Right cardiac atrium (tissue), 5 donors: ENCODE results near the gene LRFN5. TPM values are rescaled to one million over a fixed set of nuclear protein-coding genes. Genes with fewer than 3 reads are reported as not detected.
"Not testable (repeated sequence)": the region's sequence is repeated elsewhere in the genome, so short reads cannot be mapped to it uniquely, and the experiment has no call there.

Experiments
- ATAC-seq, 2 donors: fragments of 200-7000 bp; cut with Tn5 transposase; one replicate each; pipeline versions ENCODE4 v1.8.0 to v1.9.1; 2020; ENCODE audit warnings: moderate library complexity in 2 of 2, mild to moderate bottlenecking in 1 of 2
- DNase-seq, 3 donors: peaks; one replicate each; pipeline ENCODE4 v3.0.0-alpha.2; 2020
- H3K27ac ChIP-seq: one replicate; pipeline ENCODE4 v1.5.1; 2013; ENCODE audit warnings: mild to moderate bottlenecking, low read length, control low read depth, moderate library complexity
- H3K27me3 ChIP-seq: one replicate; pipeline ENCODE4 v1.6.1; 2013; ENCODE audit not compliant: control insufficient read depth, insufficient read depth
- H3K4me1 ChIP-seq: one replicate; pipeline ENCODE4 v1.6.1; 2013; ENCODE audit warnings: low read length; ENCODE audit not compliant: control insufficient read depth, insufficient read depth
- H3K4me3 ChIP-seq: one replicate; pipeline ENCODE4 v1.5.1; 2013; ENCODE audit warnings: low read length, control low read depth
- H3K9me3 ChIP-seq: one replicate; pipeline ENCODE4 v1.6.1; 2013; ENCODE audit warnings: low read length; ENCODE audit not compliant: control insufficient read depth
- WGBS: extraction: QIAGEN DNeasy Blood & Tissue Kit; methylation state at CpG from one replicate; pipeline ENCODE4 v1.1.7; 2013; 5-methylcytosine and 5-hydroxymethylcytosine counted together
- intact Hi-C, 4 donors: fragments of 100-400 bp; cut with DNase I; formaldehyde crosslinking; loops; one replicate each; pipeline versions ENCODE4 v1.11.0 to v1.14.0; 2022 to 2023
- long read RNA-seq, 4 donors: library from polyadenylated mRNA; unstranded; transcript quantifications; one replicate each; pipeline ENCODE4 v2.0.0, GENCODE V29; 2020 to 2021
- polyA plus RNA-seq: library from polyadenylated mRNA; stranded (reverse); fragments of 200-250 nt; gene quantifications from one replicate; pipeline ENCODE4 v1.2.3, GENCODE V29; 2013
- total RNA-seq, 4 donors: library from RNA; stranded (reverse); fragmentation: NEBNext Ultra II Directional; extraction: Animal tissue kit (Norgen Biotek cat#: 25700); gene quantifications; one replicate each; pipeline ENCODE4 v1.2.1, GENCODE V29; 2021
- donor health status: healthy with polysubstance abuse.
- donor health status: DM: no; HTN: yes; CAD: no.
- donor health status: DM: no; HTN: no; CAD: no.
- donor health status: DM: no; HTN: yes; CAD: no; lungs with severe emphysema.
- donor health status: DM: yes; HTN: yes; CAD: no.

The LRFN5 gene
- total RNA-seq: 1 to 10 TPM in 3 of 4 donors, under 1 TPM in 1; 0.78 to 1.7 (median 1.1) TPM
- polyA plus RNA-seq: 0.23 TPM
- long read RNA-seq, donor 1: 0 reads
- long read RNA-seq, donor 2, partial matches to known transcripts: 0 of 1 reads
- long read RNA-seq, donor 2, other reads (novel, unspliced or antisense): 0 of 1 reads
- long read RNA-seq, donor 3, partial matches to known transcripts: 1 of 2 reads
- long read RNA-seq, donor 3, other reads (novel, unspliced or antisense): 0 of 2 reads
- long read RNA-seq, donor 4: 0 reads

DNA sequence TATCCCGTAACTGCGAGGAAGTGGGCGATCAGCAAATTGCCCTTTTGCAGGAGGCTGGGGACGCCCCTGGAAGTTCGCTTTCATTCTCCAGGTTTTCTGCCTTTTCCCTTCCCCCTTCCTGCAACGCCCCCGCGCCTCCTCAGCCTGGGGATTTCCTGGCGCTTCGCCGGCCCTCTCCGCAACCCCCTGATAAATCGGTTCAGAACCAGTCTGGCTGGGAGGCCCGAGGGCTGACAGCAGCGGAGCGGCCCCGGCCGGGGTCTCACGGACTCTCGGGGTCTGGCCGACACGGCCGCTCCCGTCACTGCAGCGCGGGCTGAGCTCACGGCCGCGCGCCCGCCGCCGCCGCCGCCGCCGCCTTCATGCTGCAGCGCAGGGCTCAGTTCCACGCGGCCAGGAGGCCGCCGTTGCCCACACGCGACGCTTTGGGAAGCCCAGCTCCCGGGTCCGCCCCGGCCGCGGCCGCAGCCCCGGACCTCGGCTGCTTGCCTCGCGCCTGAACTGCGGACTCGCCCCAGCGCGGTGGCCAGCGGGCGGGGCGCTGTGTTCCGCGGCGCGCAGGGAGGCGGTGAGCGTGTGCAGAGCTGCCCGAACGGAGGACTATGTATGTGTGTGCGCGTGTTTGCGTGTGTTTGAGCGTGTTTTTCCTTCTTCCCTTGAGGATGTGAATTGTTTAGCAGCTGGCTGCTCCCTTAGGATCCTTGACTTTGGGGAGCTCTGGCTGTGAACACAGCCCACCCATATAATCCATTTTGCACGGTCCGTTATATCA, at the start of gene LRFN5:
TSS of gene LRFN5 (plus strand) at position 345 of the 772 bp plus-strand sequence.
- no peaks in the 10 kb centered on the region for H3K4me1 ChIP-seq
- ATAC-seq: peak; percentile 76 to 82
- peak within 1 kb of the TSS; percentile 55 for H3K4me3 ChIP-seq
- H3K27me3 ChIP-seq: no peaks in the 10 kb centered on the region
- H3K27ac ChIP-seq: peak within 1 kb of the TSS; percentile 2
- WGBS: under 1% methylated on average over 76 of the region's 76 CpGs
- H3K9me3 ChIP-seq: no peaks in the 10 kb centered on the region
- DNase-seq: peak; percentile 51 to 82 (median 79)
- intact Hi-C loops: no loop called here

DNA sequence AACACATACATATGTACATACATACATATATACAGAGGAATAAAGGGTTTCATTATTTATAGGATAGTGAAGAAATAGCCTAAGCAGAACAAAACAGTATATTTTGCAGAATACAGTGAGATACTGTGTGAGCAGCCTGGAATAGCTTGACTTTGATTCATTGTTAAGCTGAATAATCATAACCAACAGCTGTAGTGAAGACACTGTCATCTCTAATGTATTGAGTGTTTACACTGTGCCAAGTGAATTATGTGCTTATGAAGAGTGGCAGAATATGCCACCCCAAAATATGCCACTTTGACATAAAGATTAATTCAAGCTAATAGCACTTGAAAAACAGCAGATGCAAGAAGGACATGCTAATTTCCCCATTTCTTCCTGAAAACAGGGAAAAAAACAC, 48.2 kb upstream of the LRFN5 start:
- H3K4me3 ChIP-seq: no peak overlapping the region
- ATAC-seq: no peak
- intact Hi-C loops: no loop called here

GRCh38 chr14:41566864-41567263, 39.8 kb upstream of the LRFN5 start:
- intact Hi-C loops, H3K4me3 ChIP-seq, H3K27me3 ChIP-seq, H3K4me1 ChIP-seq, ATAC-seq, H3K9me3 ChIP-seq, H3K27ac ChIP-seq, DNase-seq: not testable (repeated sequence)
- WGBS: 94% methylated on average over 3 of the region's 3 CpGs

More for the DNA sequence above, 48.2 kb upstream of the LRFN5 start:
- Histone ChIP-seq H3K9me3 (no peaks in the 10 kb centered on the region), H3K4me1 (no peaks in the 10 kb centered on the region), H3K27ac (no peak overlapping the region), H3K27me3 (no peaks in the 10 kb centered on the region)
- no peak for DNase-seq

GRCh38 chr14:41568979-41569378, 37.7 kb upstream of the LRFN5 start:
- DNase-seq (no peak), ATAC-seq (no peak)
- Histone ChIP-seq H3K27me3 (no peaks in the 10 kb centered on the region), H3K4me1 (no peaks in the 10 kb centered on the region), H3K27ac (no peak overlapping the region), H3K9me3 (no peaks in the 10 kb centered on the region), H3K4me3 (no peak overlapping the region)
- WGBS: 96% methylated on average over 2 of the region's 2 CpGs
- intact Hi-C loops: no loop called here

DNA sequence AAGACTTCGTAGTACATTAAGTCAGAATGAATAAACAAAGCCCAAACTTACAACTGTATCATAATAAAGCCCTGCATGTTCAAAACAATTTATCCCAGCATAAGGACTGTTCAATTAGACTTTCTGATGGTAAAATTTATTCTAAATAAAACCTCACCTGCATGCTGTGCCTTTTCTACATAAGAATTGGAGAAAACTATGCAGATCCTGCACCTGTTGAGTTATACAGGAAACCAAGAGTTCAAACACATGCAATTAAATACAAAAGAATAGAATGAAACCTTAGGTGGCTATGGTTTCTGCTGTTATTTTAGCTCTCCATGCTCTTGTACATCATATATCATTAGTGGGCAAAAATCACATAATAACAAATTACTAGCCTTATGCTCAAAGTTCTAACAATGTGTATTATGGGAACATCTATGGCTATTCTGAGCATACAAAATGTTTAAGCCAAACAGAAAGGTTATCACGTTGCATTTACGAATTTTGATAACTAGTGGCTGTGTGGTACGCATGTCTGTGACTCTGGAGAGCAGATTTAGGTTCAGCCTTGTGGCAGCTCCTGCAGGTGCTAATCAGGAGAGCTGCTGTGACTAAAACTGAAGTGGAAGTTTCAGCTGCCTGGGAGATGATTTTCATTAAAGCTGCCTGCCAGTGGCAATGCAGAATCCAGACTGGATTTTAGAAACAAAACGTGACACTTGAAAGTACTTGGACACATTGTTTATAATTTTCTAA, 36.1 kb upstream of the LRFN5 start:
- 46% methylated on average over 5 of the region's 5 CpGs for WGBS
- intact Hi-C loops: no loop called here

GRCh38 chr14:41586237-41586636, 20.4 kb upstream of the LRFN5 start:
- Histone ChIP-seq H3K27ac (no peak overlapping the region), H3K4me1 (no peaks in the 10 kb centered on the region), H3K27me3 (no peaks in the 10 kb centered on the region), H3K9me3 (no peaks in the 10 kb centered on the region), H3K4me3 (no peak overlapping the region)
- DNase-seq (no peak), ATAC-seq (no peak)
- intact Hi-C loops: no loop called here

More for the DNA sequence above, 36.1 kb upstream of the LRFN5 start:
- H3K4me3 ChIP-seq: no peak overlapping the region
- DNase-seq (no peak), ATAC-seq (no peak)
- no peaks in the 10 kb centered on the region for H3K4me1 ChIP-seq
- no peaks in the 10 kb centered on the region for H3K9me3 ChIP-seq
- no peak overlapping the region for H3K27ac ChIP-seq
- H3K27me3 ChIP-seq: no peaks in the 10 kb centered on the region

DNA sequence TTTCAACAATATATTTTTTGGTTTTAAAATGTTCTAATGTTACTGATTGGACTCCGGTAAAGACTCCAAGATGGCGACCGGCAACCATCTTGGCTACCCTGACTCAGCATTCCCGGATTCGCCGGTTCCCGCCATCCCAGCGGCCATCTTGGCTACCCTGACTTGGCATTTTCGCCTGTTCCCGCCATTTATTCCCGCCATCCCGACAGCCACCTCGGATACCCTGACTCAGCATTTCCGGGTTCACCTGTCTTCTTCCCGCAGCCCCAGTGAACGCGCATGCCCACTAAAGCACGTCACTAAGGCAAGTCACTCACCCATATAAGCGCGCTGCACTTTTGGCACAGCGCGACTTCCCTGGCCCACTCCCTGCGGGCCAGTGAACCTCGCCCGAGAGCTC, 9.0 kb upstream of the LRFN5 start:
- Histone ChIP-seq H3K27ac (no peak overlapping the region), H3K4me1 (no peaks in the 10 kb centered on the region), H3K27me3 (no peaks in the 10 kb centered on the region), H3K4me3 (no peak overlapping the region), H3K9me3 (no peaks in the 10 kb centered on the region)
- intact Hi-C loops: no loop called here
- ATAC-seq (no peak), DNase-seq (peak in 2 of 3 donors; percentile 24 to 34)
- WGBS: 96% methylated on average over 25 of the region's 25 CpGs

DNA sequence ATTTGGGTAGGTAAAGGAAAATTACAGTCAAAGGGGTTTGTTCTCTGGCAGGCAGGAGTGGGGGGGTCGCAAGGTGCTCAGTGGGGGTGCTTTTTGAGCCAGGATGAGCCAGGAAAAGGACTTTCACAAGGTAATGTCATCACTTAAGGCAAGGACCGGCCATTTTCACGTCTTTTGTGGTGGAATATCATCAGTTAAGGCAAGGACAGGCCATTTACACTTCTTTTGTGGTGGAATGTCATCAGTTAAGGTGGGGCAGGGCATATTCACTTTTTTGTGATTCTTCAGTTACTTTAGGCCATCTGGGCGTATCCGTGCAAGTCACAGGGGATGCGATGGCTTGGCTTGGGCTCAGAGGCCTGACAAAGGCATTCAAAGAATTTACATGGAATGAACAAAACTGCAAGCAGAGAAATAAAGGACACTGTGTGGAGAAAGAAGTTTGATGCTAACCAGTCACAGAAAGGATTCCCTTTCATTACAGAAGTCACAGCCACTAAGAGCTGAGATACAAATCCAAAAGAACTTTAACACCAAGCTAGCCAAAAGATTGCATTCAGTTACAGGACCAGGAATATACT, 6.8 kb upstream of the LRFN5 start:
- H3K27ac ChIP-seq, H3K27me3 ChIP-seq, H3K4me3 ChIP-seq, ATAC-seq, H3K4me1 ChIP-seq, H3K9me3 ChIP-seq, intact Hi-C loops: not testable (repeated sequence)
- peak in 1 of 3 donors; percentile 44 for DNase-seq
- WGBS: 70% methylated on average over 6 of the region's 6 CpGs

DNA sequence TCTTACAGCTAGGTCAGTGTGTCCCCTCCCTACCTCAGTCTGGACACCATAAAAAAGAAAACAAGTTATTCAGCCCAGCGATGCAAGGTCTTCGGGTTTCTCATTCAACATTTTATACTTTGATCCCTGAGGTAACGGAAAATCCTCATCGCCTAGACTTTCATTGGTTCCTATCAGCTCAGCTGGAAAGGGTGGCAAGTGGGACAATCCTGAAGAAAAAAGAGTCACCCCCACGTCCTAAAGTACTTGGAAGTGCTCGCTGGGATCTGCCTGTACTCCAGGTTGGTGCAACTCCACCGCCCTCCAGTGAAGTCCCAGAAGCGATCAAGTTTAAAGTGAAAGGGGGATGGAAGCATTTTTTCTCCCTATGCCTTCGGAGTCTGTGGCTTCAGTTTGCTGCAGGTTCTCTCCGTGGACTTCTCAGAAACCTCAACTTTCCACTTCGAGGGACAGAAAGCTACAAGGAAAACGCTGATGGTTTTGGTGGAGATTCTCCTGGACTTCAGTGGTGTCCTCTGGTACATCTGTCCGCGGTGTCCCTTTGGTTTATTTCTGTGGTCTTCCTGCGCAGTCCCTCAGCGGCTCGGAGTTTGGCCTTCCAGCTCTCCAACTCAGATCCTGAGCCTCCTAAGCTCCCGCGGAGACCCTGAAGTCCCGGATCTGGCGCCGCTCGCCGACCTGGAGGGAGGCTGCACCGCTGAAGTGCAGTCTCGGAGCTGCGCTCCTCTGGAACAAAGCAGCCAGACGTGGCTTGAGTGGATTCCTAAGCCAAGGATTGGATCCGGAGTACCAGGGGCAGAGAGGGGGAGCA, 1.8 kb upstream of the LRFN5 start:
- DNase-seq (peak; percentile 50 to 85 (median 75)), ATAC-seq (peak; percentile 55 to 80)
- Histone ChIP-seq H3K27me3 (no peaks in the 10 kb centered on the region), H3K4me1 (no peaks in the 10 kb centered on the region), H3K4me3 (peak overlapping the region; percentile 55), H3K27ac (peak overlapping the region; percentile 48), H3K9me3 (no peaks in the 10 kb centered on the region)
- intact Hi-C loops: no loop called here
- WGBS: 2% methylated on average over 29 of the region's 29 CpGs

DNA sequence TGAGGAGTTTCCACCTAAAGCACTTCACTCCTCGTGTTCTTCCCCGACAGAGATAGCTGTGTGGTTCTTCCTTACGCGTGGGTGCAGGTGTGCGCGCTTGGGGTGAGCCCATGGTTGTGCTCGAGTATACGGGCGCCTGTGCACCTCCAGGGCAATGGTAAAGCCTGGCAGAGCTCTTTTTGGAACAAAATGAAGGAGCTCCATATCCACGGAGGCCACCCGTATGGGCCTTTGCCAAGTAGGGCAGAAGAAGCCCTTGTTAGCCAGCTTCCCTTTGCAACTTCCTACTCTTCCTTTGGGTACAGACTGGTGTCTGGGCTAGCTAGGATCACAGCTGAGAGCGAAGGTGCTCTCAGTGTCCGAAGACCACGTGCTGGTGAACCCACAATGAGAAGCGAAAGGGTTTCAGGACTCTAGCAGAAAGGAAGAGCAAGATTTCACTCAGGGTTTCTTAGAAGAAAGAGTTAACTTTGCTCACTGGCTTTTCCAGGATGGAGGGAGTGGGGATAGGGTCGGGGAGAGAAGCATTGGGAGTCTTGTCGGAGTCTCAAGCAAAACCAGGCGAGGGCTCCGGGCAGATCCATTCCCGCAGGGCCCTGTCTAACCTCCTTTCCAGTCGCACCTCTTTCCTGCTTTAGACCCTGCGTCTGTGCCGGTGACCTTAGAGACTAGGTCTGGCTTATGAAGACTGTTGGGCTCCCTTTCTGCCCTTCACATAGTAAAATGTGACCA, 960 bp upstream of the LRFN5 start:
- WGBS: 2% methylated on average over 23 of the region's 23 CpGs
- H3K27ac ChIP-seq: no peak overlapping the region
- ATAC-seq (peak in 1 of 2 donors; percentile 15), DNase-seq (peak; percentile 26 to 50 (median 38))
- intact Hi-C loops: no loop called here
- peak overlapping the region; percentile 55 for H3K4me3 ChIP-seq
- H3K27me3 ChIP-seq: no peaks in the 10 kb centered on the region
- no peaks in the 10 kb centered on the region for H3K4me1 ChIP-seq
- H3K9me3 ChIP-seq: no peaks in the 10 kb centered on the region
